Fibroblast of skin of left quadriceps (primary cell): ENCODE results near the gene LMF1.
"Not testable (repeated sequence)": the region's sequence is repeated elsewhere in the genome, so short reads cannot be mapped to it uniquely, and the experiment has no call there.

ENCODE experiments used
- DNase-seq, 2 experiments: peaks; one replicate each; pipeline ENCODE4 v3.0.0-alpha.2; 2013; ENCODE audit warnings: low read depth in 2 of 2

Gene LMF1

DNA sequence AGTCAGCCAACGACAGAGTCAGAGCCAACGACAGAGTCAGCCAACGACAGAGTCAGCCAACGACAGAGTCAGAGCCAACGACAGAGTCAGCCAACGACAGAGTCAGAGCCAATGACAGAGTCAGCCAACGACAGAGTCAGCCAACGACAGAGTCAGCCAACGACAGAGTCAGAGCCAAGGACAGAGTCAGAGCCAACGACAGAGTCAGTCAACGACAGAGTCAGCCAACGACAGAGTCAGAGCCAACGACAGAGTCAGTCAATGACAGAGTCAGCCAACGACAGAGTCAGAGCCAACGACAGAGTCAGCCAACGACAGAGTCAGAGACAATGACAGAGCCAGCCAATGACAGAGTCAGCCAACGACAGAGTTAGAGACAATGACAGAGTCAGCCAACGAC lies 22.0 kb downstream of the LMF1 start:
- DNase-seq: not testable (repeated sequence)

DNA sequence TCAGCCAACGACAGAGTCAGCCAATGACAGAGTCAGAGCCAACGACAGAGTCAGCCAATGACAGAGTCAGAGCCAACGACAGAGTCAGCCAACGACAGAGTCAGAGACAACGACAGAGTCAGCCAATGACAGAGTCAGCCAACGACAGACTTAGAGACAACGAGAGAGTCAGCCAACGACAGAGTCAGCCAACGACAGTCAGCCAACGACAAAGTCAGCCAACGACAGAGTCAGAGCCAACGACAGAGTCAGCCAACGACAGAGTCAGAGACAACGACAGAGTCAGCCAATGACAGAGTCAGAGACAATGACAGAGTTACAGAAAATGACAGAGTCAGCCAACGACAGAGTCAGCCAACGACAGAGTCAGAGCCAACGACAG lies 22.9 kb downstream of the LMF1 start:
- not testable (repeated sequence) for DNase-seq

DNA sequence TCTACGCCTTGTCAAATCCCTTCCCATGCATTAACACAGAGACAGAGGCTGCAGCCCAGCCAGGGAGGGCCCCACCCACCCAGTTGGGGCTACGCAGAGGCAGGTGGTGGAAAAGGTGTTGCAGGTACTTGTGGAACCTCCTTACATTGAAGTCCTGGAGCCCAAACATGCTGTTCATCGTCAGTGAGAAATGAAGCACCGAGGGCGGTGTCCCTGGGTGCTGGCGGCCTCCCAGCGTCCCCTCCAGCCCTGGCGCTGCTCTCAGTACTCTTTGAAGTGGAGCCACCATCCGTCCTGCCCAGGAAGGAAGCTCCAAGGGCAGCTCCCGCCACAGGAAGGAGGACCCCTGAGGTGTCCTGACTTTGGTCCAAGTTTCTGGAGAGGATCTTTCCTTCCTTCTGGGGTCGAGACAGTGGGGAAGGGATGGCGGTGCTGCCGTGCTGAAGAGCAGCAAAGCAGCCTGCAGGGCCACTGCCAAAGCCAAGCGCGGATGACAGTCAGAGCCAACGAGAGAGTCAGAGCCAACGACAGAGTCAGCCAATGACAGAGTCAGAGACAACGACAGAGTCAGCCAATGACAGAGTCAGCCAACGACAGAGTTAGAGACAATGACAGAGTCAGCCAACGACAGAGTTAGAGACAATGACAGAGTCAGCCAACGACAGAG lies 23.4 kb downstream of the LMF1 start:
- no peak for DNase-seq

DNA sequence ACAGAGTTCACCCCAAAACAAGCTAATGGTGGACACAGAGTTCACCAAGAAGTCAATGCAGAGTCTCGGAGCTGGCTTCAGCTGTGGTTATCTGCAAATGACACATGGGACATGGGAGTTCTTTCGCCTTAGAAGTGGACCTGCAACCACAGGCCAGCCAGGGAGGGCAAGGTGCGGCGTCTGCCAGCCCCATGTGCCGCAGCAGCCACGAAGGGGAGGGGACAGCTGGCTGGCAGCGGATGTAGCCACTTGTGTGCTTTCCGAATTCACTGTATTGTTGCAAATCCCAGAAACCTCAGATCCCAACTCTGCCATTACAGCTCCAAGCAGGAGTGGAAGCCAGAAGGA lies 24.8 kb downstream of the LMF1 start:
- DNase-seq: no peak

DNA sequence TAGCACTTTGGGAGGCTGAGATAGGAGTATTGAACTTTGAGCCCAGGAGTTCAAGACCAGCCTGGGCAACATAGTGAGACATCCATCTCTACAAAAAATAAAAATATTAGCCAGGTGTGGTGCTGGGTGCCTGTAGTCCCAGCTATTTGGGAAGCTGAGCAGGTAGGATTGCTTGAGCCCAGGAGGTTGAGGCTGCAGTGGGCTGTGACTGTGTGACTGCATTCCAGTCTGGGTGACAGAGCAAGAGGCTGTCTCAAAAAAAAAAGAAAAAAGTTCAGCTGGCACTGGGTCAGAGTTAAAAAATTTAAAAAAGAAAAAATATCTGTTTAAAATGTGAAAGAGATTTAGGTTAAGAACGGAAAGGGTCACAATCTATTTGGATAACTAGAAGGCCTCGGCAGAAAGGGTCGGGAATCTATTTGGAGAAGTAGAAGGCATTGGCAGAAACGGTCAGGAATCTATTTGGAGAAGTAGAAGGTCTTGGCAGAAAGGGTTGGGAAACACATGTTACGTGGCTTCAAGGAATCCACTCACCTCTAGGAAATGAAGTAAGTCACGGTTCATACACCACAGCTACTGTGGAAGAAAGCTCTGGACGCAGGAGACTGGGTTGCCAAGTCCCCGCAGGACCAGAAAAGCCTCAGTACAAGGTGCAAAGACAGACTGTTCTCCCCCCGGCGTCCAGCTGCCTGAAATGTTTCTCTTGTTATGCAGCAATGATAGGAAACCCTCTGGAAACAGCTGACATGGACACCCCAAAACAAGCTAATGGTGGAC lies 25.3 kb downstream of the LMF1 start:
- DNase-seq: no peak

DNA sequence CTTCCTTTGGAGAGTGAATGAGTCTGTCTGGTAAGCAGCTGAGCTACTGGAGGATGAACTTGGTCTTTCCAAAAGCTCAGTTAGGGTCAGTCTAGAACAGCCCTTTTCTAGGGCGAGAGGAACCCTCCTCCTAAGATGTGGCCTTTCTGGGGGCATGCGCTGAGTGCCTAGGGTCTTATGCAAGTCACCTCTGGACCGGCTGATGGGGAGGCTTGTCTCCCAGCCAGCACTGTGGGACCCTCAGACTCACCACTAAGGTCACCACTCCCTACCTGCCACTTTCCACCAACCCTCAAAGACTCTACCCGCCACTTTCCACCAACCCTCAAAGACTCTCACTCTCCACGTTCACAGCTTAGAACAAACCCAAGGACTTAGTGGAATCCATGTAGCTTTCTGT lies 26.8 kb downstream of the LMF1 start:
- DNase-seq: no peak

DNA sequence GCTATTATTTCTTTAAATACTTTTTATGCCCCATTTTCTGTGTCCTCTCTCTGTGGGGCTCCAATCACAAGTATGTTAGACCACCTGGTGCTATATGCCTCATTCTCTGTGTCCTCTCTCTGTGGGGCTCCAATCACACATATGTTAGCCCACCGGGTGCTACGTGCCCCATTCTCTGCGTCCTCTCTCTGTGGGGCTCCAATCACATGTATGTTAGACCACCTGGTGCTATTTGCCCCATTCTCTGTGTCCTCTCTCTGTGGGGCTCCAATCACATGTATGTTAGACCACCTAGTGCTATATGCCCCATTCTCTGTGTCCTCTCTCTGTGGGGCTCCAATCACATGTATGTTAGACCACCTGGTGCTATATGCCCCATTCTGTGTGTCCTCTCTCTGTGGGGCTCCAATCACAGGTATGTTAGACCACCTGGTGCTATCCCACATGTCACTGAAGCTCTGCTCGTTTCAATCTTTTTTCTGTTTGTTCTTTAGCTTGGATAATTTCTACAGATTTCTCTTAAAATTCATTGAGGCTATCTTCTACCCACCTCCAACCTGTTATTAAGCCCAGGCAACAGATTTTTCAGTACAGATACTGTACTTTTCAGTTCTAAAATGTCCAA lies 28.2 kb downstream of the LMF1 start:
- DNase-seq: no peak

DNA sequence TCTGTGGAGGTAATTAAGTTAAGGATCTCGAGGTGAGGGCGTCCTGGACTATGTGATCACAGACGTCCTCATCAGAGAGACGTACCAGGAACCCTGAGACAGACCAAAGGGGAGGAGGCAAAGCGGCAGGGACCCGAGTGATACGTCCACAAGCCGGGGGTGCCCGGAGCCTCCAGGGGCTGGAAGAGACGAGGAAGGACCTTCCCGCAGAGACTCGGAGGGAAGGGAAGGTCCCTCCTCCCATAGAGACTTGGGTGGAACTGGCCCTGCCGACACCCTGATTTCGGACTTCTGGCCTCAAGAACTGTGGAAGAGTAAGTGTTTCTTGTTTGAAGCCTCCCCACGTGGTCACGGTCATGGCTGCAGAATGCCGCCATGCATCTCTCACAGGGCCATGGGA lies 30.8 kb downstream of the LMF1 start:
- no peak for DNase-seq

DNA sequence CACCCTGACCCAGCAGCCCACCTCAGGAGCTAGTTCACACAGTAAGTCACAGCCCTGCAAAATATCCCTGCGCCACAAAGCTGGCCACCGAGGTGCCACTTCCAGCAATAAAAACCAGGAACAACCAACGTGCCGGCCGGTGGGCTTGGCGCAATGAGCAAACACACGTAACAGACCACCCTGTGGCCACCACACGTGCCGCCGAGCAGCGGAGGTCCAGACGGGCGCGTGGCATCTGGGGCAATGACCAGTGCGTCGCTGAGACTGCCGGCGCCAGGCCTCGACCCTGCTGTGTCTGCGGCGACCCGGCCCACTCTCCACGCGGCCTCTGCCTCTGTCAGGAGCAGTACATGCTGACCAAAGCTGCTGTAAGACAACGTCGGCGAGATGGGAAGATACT lies 31.5 kb downstream of the LMF1 start:
- no peak for DNase-seq

DNA sequence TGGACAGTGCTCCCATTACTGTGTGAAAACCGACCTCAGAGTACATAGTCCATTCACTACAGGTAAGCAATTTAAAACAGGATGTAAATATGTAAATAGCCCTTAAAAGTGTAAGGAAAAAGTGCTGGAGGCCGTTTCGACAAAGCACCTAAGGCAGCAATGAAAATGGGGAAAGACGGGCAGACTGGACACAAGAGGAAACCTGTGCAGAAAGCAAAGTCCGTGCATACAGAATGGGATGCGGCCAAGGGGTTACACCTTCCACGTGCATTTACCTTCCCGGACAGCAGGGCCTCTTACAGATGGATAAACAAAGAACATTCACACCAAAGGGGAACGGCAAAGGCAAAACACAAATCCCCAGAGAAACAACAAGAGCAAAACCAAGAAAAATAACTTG lies 32.0 kb downstream of the LMF1 start:
- DNase-seq: no peak

DNA sequence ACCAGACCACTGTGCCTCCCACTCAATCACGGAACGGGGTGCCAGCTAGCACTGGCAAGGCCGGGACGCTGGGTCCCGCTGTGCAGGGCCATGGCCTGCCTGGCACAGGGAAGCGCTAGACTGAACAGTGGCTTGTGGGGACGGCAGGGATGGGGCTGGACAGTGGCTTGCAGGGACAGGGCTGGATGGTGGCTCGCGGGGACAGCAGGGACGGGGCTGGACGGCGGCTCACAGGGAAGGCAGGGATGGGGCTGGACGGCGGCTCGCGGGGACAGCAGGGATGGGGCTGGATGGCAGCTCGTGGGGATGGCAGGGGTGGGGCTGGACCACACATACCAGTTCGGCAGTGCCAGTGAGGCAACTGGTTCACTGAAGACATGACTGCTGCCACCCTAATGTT lies 32.6 kb downstream of the LMF1 start:
- DNase-seq: no peak

DNA sequence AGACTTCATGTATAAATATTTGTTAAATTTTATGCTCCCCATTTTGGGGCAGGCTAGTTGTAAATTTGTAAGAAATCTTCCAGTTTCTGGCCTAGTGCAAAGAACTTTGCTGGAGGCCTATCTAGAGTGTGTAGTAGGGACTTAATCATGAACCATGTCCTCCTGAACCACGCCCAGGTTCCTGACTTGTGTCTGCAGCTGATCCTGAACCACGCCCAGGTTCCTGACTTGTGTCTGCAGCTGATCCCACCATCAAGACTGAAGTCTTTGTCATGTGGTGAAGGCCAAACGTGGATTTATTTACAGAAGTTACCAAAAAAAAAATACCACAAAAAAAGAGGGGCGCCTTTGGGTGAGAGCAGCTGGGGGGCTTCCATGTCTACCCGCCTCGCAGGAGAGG lies 33.1 kb downstream of the LMF1 start:
- no peak for DNase-seq

DNA sequence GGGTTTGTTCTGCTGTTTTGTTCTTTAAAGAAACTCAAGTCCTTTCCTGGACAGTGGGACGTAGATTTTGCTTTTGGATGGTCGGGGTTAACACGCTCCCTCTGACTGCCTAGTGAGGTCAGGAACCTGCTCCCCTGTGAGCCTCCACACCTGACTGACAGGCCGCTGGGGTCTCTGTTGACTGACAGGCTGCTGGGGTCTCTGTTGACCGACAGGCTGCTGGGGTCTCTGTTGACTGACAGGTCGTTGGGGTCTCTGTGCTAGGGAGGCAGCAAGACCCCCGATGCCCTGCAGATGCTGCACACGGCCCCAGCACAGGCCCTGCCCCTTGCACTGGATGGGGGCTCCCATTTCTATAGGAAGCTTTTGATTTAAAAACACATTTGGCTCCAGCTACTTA lies 33.5 kb downstream of the LMF1 start:
- DNase-seq: no peak

DNA sequence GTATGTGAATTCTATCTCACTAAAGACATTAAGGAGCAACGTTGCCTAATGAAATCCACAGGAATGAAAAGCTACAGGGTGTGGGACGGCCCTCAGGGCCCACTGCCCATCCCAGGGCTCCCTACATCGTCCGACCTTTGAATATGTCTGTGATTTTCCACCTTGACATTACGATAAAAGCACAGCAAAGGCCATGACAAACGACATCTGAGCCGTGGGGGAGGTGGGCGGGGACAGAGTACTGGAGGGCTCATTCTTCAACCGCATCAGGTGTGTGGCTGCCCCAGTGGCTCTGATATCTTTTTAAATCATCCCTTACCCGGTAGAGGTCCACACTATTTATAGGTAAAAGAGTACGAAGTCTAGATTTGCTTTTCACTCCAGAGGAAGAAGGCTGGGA lies 35.1 kb downstream of the LMF1 start:
- DNase-seq: no peak

DNA sequence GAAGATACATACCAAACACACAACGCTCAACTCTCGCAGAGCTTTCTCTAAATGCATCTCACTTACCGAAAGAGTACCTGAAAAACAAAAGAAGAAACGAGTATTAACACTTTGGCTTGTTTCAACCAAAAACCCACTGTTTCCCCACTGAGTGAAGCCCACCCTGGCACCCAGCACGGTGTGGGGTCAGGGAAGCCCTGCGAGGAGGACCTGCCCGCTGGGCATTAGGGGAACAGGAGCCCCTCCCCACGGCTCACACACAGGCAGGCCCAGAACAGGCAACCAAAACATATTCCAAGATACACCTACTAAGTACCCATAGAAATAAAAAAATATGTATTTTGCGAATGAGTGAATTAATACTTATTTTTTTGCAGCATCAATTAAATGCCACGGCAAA lies 36.6 kb downstream of the LMF1 start:
- no peak for DNase-seq

DNA sequence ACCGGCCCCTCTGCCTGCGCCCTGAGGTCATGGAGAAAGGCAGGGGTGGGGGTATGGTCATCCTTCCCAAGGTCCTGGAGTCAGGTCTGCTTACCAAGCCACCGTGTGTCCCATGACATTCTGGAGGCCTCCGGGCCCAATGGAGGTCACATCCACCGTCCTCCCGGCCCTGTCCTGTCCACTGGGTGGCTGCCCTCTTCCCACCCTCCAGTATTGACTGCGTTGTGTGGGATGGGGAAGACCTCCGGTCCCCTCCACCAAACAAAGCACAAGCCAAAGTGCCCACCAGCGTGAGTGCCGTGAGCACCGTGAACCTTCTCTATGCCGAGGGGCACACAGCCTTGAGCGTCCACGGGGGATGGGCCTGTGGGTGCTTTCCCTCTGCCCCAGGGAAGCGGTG lies 37.2 kb downstream of the LMF1 start:
- DNase-seq: no peak

DNA sequence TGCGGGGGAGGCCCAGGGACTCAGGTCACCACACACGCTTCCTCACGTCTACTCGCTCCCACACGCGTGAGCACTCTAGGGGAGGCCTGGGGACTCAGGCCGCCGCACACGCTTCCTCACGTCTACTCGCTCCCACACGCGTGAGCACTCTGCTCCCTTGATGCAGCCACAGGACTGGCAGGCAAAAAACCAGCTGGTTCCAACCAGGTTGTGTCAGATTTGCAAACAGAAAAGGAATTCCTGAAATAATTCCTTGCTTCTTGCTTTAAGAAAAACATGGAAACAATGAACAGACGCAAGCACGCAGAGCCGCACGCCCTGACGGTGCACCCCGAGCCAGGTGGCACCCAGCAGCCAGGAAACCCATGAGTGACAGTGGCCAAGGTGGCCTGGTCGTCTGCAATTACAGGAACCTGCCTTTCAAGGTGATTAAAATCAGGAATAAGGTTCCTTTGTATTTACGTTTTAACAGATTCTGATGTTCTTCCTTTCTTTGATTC lies 37.9 kb downstream of the LMF1 start:
- no peak for DNase-seq

DNA sequence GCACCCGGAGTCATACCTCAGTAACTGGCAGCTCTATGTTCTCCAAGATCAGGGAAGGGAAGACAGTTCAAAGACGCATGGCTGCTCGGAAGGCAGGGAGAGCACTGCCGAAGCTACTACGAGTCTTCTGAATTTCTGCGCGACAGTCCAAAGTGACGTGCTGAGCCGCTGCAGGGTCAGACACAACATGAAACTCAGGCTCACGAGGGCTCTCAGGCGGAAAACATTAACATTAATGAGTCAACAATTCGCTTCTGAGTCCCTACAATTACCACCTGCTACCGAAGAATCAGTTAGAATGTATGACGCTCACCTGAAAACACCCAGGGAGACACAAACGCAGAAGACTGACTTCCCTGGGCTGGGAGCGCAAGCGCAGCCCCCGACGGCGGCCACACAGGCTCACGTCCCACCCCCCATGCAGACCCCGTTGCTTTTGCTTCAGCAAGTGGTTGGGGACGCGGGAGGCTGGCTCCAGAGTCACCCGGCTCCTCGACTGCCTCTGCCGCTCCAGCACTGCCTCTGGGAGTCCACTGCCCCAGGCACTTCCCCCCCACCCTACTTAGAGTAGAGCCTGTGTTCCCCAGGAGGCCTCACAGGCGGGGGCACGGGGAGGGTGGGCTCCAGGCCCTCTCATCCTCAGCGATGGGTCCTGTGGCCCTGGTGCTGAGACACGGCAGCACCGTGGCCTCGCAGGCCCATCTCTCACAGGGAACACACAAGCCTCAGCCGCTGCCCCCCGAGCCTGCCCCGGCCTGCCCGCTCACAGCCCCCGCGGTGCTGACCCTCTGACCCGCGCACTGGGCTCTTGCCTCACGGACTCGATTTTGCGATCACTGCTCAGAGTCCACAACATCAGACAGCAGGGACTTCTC lies 38.9 kb downstream of the LMF1 start:
- no peak for DNase-seq

DNA sequence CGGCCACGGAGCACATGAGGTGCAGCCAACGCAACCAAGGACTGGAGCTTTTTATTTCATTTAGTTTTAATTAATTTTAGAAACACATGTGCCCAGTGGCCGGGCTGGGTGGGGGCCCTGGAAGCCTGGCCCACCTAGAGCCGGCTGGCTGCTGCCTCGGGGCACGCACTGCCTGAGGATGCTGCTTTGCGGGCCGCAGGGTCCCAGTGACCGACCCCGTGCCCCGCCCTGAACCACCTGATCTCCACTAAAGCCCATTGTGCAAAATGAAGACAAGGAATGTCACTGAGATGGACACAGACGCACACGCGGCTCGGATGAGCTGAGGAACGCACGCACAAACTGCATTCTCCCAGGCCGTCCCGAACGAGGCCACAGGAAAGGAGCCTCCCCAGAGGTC lies 39.6 kb downstream of the LMF1 start:
- no peak for DNase-seq

DNA sequence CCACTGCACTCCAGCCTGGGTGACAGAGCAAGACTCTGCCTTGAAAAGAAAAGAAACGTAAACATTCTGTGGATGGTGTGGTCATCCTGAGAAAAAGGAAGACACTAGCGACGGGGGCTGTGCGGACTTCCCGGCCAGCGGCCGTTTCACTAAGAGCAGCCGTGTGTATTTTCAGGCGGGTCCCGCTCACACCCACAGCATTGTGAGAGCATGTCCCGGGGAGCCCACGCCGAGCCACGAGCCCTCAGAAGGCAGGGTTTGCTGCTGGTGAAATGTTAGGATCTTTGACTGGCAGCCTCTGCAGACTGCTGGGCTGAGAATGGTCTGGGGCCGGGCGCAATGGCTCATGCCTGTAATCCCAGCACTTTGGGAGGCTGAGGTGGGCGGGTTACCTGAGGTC lies 40.3 kb downstream of the LMF1 start:
- no peak for DNase-seq

DNA sequence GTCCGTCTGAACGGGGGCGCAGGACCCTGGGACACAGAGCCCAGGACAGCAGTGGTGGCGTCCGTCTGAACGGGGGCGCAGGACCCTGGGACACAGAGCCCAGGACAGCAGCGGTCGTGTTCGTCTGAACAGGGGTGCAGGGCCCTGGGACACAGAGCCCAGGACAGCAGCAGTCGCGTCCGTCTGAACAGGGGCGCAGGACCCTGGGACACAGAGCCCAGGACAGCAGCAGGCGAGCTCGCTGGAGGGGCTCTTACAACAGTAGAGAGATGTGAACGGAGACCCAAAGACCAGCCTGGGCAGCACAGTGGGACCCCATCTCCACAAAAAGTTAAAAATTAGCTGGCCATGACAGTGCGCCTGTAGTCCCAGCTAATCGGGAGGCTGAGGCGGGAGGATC lies 40.7 kb downstream of the LMF1 start:
- DNase-seq: no peak
